Measurements from ENCODE around the gene CMIP.
A peak's percentile ranks its signal among the peaks of the same experiment; 100 is the strongest.

CMIP gene

GRCh38 chr16:81627024-81627423 is 182.4 kb downstream of the CMIP start:
- TF ChIP-seq GATA3 (IDR thresholded peaks at IDR 0.05; ENCODE audit: low read depth, low read length), result no peak
- no peak for TF ChIP-seq GATA2 (IDR thresholded peaks at IDR 0.05; ENCODE audit: low read depth, low read length)

- TF ChIP-seq GATA3 (IDR thresholded peaks at IDR 0.05; ENCODE audit: low read depth, low read length) (no peak), GATA2 (IDR thresholded peaks at IDR 0.05; ENCODE audit: low read depth, low read length) (no peak)
These were observed 183.2 kb downstream of the CMIP start for GRCh38 chr16:81627729-81628244.

GRCh38 chr16:81629034-81629802 is 184.6 kb downstream of the CMIP start:
- no peak for TF ChIP-seq GATA2 (IDR thresholded peaks at IDR 0.05; ENCODE audit: low read depth, low read length)
- no peak for TF ChIP-seq GATA3 (IDR thresholded peaks at IDR 0.05; ENCODE audit: low read depth, low read length)

- TF ChIP-seq GATA2 (IDR thresholded peaks at IDR 0.05; ENCODE audit: low read depth, low read length) (no peak), GATA3 (IDR thresholded peaks at IDR 0.05; ENCODE audit: low read depth, low read length) (no peak)
These were observed 185.5 kb downstream of the CMIP start for GRCh38 chr16:81629896-81630634.

- no peak for TF ChIP-seq GATA2 (IDR thresholded peaks at IDR 0.05; ENCODE audit: low read depth, low read length)
- no peak for TF ChIP-seq GATA3 (IDR thresholded peaks at IDR 0.05; ENCODE audit: low read depth, low read length)
These were observed 186.0 kb downstream of the CMIP start for GRCh38 chr16:81630635-81631031.

- TF ChIP-seq GATA2 (IDR thresholded peaks at IDR 0.05; ENCODE audit: low read depth, low read length) (no peak), GATA3 (IDR thresholded peaks at IDR 0.05; ENCODE audit: low read depth, low read length) (no peak)
These were observed 188.0 kb downstream of the CMIP start for GRCh38 chr16:81632392-81633146.

- no peak for TF ChIP-seq GATA2 (IDR thresholded peaks at IDR 0.05; ENCODE audit: low read depth, low read length)
- TF ChIP-seq GATA3 (IDR thresholded peaks at IDR 0.05; ENCODE audit: low read depth, low read length), result no peak
These were observed 188.6 kb downstream of the CMIP start for GRCh38 chr16:81633147-81633619.

- TF ChIP-seq GATA2 (IDR thresholded peaks at IDR 0.05; ENCODE audit: low read depth, low read length) (no peak), GATA3 (IDR thresholded peaks at IDR 0.05; ENCODE audit: low read depth, low read length) (no peak)
These were observed 189.2 kb downstream of the CMIP start for GRCh38 chr16:81633680-81634379.

- TF ChIP-seq GATA3 (IDR thresholded peaks at IDR 0.05; ENCODE audit: low read depth, low read length), result no peak
- TF ChIP-seq GATA2 (IDR thresholded peaks at IDR 0.05; ENCODE audit: low read depth, low read length), result no peak
These were observed 189.9 kb downstream of the CMIP start for GRCh38 chr16:81634380-81635062.

GRCh38 chr16:81635063-81635937 is 190.7 kb downstream of the CMIP start:
- TF ChIP-seq GATA3 (IDR thresholded peaks at IDR 0.05; ENCODE audit: low read depth, low read length), result no peak
- TF ChIP-seq GATA2 (IDR thresholded peaks at IDR 0.05; ENCODE audit: low read depth, low read length), result peak; percentile 25; the same call in 1 of the 2 replicates

GRCh38 chr16:81636298-81636993 is 191.8 kb downstream of the CMIP start:
- TF ChIP-seq GATA3 (IDR thresholded peaks at IDR 0.05; ENCODE audit: low read depth, low read length) (no peak), GATA2 (IDR thresholded peaks at IDR 0.05; ENCODE audit: low read depth, low read length) (no peak)

All from SH-SY5Y (cell line).